ENCODE data around the gene BORCS5. TPM values are rescaled to one million over a fixed set of nuclear protein-coding genes. Genes with fewer than 3 reads are reported as not detected.
"Not testable (repeated sequence)": the region's sequence is repeated elsewhere in the genome, so short reads cannot be mapped to it uniquely, and the experiment has no call there.

The BORCS5 gene
- total RNA-seq, 1 donor from 2014 or later: 6.1 TPM

DNA sequence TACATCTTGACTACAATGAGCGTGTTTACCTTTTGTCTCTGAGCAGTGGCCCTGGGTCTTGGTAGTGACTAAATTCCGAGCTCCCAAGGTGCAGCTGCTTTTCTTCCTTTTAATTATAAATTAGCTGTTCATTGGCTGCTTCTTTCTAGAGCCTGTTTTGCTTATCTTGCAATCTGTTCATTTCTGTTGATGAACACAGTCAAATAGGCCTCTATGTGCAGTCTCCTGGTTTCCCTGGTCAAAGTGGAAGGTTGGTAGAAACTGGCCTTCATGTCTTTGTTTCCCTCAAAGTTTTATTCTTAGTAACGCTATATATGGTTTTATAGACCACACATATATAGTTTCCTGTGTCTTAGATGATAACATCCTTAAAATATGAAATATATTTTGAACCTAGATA lies 111.7 kb downstream of the BORCS5 start:
- no peak for DNase-seq (ENCODE audit: low read depth)
- H3K4me3 ChIP-seq (ENCODE audit: low read depth, low read length): no peak overlapping the region
- TF ChIP-seq, protein P1, sequence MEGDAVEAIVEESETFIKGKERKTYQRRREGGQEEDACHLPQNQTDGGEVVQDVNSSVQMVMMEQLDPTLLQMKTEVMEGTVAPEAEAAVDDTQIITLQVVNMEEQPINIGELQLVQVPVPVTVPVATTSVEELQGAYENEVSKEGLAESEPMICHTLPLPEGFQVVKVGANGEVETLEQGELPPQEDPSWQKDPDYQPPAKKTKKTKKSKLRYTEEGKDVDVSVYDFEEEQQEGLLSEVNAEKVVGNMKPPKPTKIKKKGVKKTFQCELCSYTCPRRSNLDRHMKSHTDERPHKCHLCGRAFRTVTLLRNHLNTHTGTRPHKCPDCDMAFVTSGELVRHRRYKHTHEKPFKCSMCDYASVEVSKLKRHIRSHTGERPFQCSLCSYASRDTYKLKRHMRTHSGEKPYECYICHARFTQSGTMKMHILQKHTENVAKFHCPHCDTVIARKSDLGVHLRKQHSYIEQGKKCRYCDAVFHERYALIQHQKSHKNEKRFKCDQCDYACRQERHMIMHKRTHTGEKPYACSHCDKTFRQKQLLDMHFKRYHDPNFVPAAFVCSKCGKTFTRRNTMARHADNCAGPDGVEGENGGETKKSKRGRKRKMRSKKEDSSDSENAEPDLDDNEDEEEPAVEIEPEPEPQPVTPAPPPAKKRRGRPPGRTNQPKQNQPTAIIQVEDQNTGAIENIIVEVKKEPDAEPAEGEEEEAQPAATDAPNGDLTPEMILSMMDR (conservative IDR thresholded peaks at IDR 0.05; ENCODE audit: low read depth, low read length): no peak

DNA sequence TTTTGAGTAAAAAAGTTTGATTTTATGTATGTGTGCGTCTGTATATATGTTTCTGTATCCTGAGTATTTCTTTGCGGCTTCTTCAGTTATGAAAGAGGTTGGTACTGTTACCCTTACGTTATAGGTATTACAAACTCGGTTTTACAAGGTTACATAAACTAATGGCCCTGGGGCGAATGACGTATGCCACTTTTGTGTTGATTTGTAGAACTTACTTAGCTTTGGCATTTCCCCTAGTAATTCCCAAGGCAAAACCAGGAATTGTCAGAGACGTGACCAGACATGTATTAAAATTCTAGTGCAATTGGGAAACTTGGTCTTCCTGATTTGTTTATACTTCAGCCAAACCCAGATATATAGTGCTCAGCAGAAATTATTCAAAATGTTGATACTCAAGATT lies 112.5 kb downstream of the BORCS5 start:
- no peak overlapping the region for H3K4me3 ChIP-seq (ENCODE audit: low read depth, low read length)
- no peak for DNase-seq (ENCODE audit: low read depth)
- TF ChIP-seq, protein P1 (conservative IDR thresholded peaks at IDR 0.05; ENCODE audit: low read depth, low read length): no peak

DNA sequence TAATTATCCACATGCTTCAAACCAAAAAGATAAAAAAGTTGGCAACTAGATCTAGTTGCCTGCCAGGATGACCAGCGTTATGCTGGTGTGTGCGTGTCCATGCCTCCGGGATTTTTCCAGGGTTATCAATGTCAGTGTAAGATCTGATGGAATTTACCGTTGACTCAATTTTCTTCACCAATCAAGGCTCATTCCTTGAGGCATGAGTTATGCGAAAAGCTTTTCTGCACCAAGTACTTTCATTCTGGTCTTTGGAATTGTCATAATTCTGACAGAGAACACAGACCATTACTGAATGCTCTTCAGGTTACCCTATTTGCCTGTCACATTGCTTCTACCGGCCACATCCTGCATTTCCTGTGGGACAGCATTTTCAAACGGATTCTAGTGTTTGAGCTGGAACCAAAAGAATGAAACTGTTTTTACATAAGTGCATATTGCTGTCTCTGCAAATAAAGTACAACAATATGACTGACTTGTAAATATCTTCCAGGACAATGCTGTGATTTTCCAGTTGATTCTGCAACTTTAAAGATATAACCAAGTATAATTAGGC lies 114.0 kb downstream of the BORCS5 start:
- DNase-seq (ENCODE audit: low read depth): no peak
- TF ChIP-seq, protein P1 (conservative IDR thresholded peaks at IDR 0.05; ENCODE audit: low read depth, low read length): no peak
- no peak overlapping the region for H3K4me3 ChIP-seq (ENCODE audit: low read depth, low read length)

DNA sequence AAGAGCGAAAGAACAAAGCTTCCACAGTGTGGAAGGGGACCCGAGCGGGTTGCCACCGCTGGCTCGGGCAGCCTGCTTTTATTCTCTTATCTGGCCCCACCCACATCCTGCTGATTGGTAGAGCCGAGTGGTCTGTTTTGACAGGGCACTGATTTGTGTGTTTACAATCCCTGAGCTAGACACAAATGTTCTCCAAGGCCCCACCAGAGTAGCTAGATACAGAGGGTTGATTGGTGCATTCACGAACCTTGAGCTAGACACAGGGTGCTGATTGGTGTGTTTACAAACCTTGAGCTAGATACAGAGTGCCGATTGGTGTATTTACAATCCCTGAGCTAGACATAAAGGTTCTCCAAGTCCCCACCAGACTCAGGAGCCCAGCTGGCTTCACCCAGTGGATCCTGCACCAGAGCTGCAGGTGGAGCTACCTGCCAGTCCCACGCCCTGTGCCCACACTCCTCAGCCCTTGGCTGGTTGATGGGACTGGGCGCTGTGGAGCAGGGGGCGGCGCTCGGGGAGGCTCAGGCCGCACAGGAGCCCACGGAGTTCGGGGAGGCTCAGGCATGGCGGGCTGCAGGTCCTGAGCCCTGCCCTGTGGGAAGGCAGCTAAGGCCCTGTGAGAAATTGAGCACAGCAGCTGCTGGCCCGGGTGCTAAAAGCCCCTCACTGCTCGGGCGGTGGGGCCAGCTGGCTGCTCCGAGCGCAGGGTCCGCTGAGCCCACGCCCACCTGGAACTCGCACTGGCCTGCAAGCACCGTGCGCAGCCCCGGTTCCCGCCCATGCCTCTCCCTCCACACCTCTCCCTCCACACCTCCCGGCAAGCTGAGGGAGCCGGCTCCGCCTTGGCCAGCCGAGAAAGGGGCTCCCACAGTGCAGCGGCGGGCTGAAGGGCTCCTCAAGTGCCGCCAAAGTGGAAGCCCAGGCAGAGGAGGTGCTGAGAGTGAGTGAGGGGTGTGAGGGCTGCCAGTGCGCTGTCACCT lies 115.4 kb downstream of the BORCS5 start:
- not testable (repeated sequence) for H3K4me3 ChIP-seq (ENCODE audit: low read depth, low read length); DNase-seq (ENCODE audit: low read depth)

DNA sequence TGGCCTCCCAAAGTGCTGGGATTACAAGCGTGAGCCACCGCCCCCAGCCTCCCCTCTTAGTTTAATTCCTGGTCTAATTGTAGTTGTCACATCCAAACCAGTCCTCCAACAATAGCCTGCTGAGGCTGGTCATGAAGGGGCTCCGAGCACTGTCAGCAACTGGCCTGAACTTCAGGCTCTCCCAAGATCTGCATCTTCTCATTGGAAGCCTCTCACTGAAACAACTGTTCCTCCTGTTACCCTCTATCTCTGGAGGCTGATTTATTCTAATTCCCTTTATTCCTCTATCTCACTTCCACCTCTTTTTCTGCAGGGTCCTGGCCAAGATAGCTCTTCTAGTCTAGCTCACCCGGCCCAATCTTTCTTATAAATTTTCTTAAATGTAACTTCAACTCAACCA lies 116.3 kb downstream of the BORCS5 start:
- DNase-seq (ENCODE audit: low read depth): no peak
- no peak overlapping the region for H3K4me3 ChIP-seq (ENCODE audit: low read depth, low read length)

DNA sequence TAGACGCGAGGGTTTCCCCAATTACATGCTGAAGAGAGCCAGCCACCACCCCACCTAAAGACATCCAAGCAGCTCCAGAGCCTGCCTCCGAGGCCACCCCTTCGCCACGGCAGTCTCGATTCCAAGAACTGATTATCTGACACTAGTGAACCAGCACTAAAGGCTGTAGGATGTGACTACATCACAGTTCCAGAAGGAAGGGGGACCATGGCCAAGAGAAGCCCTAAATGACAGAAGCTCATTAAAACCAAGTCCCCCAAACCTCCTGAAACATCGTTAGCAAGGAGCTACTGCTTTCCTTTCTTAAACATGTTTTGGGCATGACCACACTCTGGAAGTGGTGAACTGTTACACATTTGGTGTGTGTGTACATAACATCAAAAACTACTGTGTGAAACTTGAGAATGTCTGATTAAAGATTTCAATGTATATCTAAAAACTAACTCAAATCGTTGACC lies 117.6 kb downstream of the BORCS5 start:
- H3K4me3 ChIP-seq (ENCODE audit: low read depth, low read length): no peak overlapping the region
- no peak for DNase-seq (ENCODE audit: low read depth)
- TF ChIP-seq, protein P1 (conservative IDR thresholded peaks at IDR 0.05; ENCODE audit: low read depth, low read length): no peak

More for the DNA sequence above, 116.3 kb downstream of the BORCS5 start:
- TF ChIP-seq, protein P1 (conservative IDR thresholded peaks at IDR 0.05; ENCODE audit: low read depth, low read length): no peak

DNA sequence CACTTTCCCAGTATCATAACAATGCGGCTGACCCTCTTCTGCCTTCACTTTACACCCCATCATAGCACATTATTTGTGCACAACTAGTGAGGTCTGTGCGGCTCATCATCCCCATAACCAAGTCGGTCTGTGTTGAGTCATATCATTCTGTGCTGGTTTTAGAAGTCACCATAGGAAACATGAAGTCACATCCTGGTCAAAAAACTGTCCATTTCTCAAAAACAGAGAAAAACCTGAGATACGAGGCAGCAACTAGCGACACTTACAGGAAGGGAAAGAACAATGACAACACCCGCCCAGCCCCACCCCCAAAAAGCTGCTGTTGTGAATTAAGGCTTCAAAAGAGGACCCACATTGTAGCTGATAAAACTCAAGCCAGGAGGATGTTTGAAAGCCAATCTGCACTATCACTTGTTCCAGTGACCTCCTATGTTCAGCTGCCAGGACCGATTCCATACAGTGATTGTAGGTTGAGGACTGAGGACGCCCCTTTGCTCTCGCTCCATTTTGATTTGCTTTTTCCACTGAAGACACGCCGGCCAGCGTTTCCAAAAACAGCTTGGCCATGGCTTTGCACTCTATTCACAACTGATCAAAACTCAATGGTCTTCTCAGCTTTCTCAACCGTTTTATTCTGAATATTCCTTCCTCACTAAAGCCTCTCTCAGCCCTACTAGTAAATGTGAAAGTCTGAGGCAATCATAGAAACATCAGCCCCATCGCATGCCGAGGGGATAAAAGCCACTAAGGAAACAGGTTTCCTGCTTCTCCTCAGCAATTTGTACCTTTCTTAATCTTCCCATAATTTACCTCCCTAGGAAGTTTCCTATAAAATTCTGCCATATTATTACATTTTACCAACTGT lies 118.3 kb downstream of the BORCS5 start:
- H3K4me3 ChIP-seq (ENCODE audit: low read depth, low read length): no peak overlapping the region
- no peak for DNase-seq (ENCODE audit: low read depth)
- TF ChIP-seq, protein P1 (conservative IDR thresholded peaks at IDR 0.05; ENCODE audit: low read depth, low read length): no peak

All from epithelial cell of proximal tubule (primary cell).